ENCODE measurements around the gene GGN. TPM values are rescaled to one million over a fixed set of nuclear protein-coding genes. Genes with fewer than 3 reads are reported as not detected.

GGN gene
- total RNA-seq, 4 donors from 2014 or later: 0.82 TPM; not detected in 3

- Histone ChIP-seq H3K4me1 (no peaks in the 10 kb centered on the region), H3K36me3 (no peaks in the 10 kb centered on the region), H3K4me3 (no peak overlapping the region), H3K9me3 (no peaks in the 10 kb centered on the region), H3K27me3 (no peaks in the 10 kb centered on the region), H3K27ac (no peak overlapping the region)
- no peak for DNase-seq
- intact Hi-C loops (cut with DNase I; ENCODE audit: low total_unique reads): no loop called here
- TF ChIP-seq CTCF (IDR thresholded peaks at IDR 0.05) (no peak), POLR2A (IDR thresholded peaks at IDR 0.05) (no peak)
Observed at GRCh38 chr19:38424272-38424671, 36.4 kb upstream of the GGN start.

- TF ChIP-seq POLR2A (IDR thresholded peaks at IDR 0.05): no peak
- TF ChIP-seq CTCF (IDR thresholded peaks at IDR 0.05): no peak
- Histone ChIP-seq H3K4me3 (no peak overlapping the region), H3K27me3 (no peaks in the 10 kb centered on the region), H3K4me1 (no peaks in the 10 kb centered on the region), H3K9me3 (no peaks in the 10 kb centered on the region), H3K27ac (no peak overlapping the region), H3K36me3 (no peaks in the 10 kb centered on the region)
- no peak for DNase-seq
- intact Hi-C loops (cut with DNase I; ENCODE audit: low total_unique reads): no loop called here
Observed at GRCh38 chr19:38422438-38422837, 34.6 kb upstream of the GGN start.

GRCh38 chr19:38421856-38422255 is 34.0 kb upstream of the GGN start:
- Histone ChIP-seq H3K4me3 (no peak overlapping the region), H3K9me3 (no peaks in the 10 kb centered on the region), H3K27ac (no peak overlapping the region), H3K27me3 (no peaks in the 10 kb centered on the region), H3K36me3 (no peaks in the 10 kb centered on the region), H3K4me1 (no peaks in the 10 kb centered on the region)
- no peak for TF ChIP-seq POLR2A (IDR thresholded peaks at IDR 0.05)
- no peak for TF ChIP-seq CTCF (IDR thresholded peaks at IDR 0.05)
- DNase-seq: no peak
- intact Hi-C loops (cut with DNase I; ENCODE audit: low total_unique reads): no loop called here

- no peaks in the 10 kb centered on the region for H3K9me3 ChIP-seq
- H3K27ac ChIP-seq: no peak overlapping the region
- TF ChIP-seq CTCF (IDR thresholded peaks at IDR 0.05) (no peak), POLR2A (IDR thresholded peaks at IDR 0.05) (no peak)
- H3K4me3 ChIP-seq: no peak overlapping the region
- H3K4me1 ChIP-seq: no peaks in the 10 kb centered on the region
- H3K36me3 ChIP-seq: no peaks in the 10 kb centered on the region
- no peaks in the 10 kb centered on the region for H3K27me3 ChIP-seq
- intact Hi-C loops (cut with DNase I; ENCODE audit: low total_unique reads): no loop called here
- DNase-seq: no peak
Observed at GRCh38 chr19:38420935-38421334, 33.1 kb upstream of the GGN start.

GRCh38 chr19:38417544-38418506 is 30.0 kb upstream of the GGN start:
- H3K27me3 ChIP-seq: no peaks in the 10 kb centered on the region
- no peaks in the 10 kb centered on the region for H3K9me3 ChIP-seq
- intact Hi-C loops (cut with DNase I; ENCODE audit: low total_unique reads): no loop called here
- no peaks in the 10 kb centered on the region for H3K4me1 ChIP-seq
- no peaks in the 10 kb centered on the region for H3K36me3 ChIP-seq
- no peak overlapping the region for H3K27ac ChIP-seq
- no peak overlapping the region for H3K4me3 ChIP-seq
- peak in 1 of 2 donors; percentile 21 for DNase-seq
- TF ChIP-seq CTCF (IDR thresholded peaks at IDR 0.05) (no peak), POLR2A (IDR thresholded peaks at IDR 0.05) (no peak)
